Measurements from ENCODE around the gene SELENOM. TPM values are rescaled to one million over a fixed set of nuclear protein-coding genes. Genes with fewer than 3 reads are reported as not detected.

The SELENOM gene
- total RNA-seq, 1 donor from 2014 or later: 89.0 TPM

DNA sequence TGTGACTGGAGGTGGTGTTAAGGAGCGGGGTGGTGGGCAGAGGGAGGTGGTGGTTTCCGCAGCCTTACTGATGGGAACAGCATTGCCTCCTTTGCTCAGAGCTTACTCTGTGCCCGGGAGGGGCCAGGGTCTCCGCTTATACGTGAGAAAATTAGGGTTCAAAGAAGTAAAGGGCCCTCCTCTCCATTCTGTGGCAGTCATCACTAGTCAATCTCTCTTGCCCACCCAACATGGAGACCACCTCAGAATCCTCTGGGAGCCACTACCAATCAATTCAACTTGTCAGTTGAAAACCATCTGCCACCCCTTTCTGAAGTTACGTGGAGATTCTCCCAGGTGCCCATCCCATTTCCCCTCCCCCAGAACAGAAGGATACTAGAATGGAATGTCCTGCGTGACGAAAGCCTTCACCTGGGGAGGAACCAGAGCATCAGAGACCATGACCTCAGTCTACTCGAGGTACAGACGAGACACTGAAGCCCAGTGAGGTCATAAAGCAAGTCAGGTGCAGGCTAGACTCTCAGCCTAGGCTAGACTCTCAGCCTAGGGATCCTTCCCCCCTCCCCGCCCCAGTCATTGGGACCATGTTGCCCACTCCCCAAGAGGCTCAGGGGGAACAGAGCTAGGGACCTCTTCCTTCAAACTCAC, 2.0 kb downstream of the SELENOM start:
- TF ChIP-seq, protein P1, sequence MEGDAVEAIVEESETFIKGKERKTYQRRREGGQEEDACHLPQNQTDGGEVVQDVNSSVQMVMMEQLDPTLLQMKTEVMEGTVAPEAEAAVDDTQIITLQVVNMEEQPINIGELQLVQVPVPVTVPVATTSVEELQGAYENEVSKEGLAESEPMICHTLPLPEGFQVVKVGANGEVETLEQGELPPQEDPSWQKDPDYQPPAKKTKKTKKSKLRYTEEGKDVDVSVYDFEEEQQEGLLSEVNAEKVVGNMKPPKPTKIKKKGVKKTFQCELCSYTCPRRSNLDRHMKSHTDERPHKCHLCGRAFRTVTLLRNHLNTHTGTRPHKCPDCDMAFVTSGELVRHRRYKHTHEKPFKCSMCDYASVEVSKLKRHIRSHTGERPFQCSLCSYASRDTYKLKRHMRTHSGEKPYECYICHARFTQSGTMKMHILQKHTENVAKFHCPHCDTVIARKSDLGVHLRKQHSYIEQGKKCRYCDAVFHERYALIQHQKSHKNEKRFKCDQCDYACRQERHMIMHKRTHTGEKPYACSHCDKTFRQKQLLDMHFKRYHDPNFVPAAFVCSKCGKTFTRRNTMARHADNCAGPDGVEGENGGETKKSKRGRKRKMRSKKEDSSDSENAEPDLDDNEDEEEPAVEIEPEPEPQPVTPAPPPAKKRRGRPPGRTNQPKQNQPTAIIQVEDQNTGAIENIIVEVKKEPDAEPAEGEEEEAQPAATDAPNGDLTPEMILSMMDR (IDR thresholded peaks at IDR 0.05): no peak
- H3K9me3 ChIP-seq: no peaks in the 10 kb centered on the region
- ATAC-seq: no peak
- no peaks in the 10 kb centered on the region for H3K27me3 ChIP-seq
- DNase-seq: no peak
- peaks cover 17% of the 10 kb centered on the region for H3K36me3 ChIP-seq
- intact Hi-C loops (cut with DNase I): no loop called here
- peak overlapping the region; percentile 69 for H3K4me3 ChIP-seq
- H3K27ac ChIP-seq: no peak overlapping the region
- H3K4me1 ChIP-seq: peaks cover 16% of the 10 kb centered on the region

DNA sequence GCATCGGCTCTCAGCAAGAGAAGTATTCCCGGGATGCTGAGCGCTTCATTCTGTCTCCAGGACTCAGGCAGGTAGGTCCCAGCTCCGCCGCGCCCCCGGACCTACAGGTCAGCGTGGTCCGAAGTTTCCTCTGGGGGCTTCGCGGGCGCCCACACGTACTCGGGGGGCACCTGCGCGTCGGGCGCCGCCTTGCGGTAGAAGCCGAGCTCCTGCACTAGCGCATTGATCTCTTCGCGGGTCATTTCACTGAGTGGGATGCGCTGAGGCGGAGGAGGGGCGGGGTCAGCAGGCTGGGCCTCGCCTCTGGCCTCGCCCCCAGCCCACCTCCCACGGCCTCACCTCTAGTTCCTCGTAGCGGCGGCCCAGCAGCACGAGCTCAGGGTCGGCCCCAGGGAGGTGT, 2.5 kb downstream of the SELENOM start:
- Histone ChIP-seq H3K27me3 (no peaks in the 10 kb centered on the region), H3K27ac (no peak overlapping the region), H3K9me3 (no peaks in the 10 kb centered on the region), H3K4me3 (no peak overlapping the region), H3K4me1 (peaks cover 16% of the 10 kb centered on the region), H3K36me3 (peaks cover 18% of the 10 kb centered on the region)
- ATAC-seq (no peak), DNase-seq (no peak)
- TF ChIP-seq, protein P1 (IDR thresholded peaks at IDR 0.05): no peak
- intact Hi-C loops (cut with DNase I): no loop called here

DNA sequence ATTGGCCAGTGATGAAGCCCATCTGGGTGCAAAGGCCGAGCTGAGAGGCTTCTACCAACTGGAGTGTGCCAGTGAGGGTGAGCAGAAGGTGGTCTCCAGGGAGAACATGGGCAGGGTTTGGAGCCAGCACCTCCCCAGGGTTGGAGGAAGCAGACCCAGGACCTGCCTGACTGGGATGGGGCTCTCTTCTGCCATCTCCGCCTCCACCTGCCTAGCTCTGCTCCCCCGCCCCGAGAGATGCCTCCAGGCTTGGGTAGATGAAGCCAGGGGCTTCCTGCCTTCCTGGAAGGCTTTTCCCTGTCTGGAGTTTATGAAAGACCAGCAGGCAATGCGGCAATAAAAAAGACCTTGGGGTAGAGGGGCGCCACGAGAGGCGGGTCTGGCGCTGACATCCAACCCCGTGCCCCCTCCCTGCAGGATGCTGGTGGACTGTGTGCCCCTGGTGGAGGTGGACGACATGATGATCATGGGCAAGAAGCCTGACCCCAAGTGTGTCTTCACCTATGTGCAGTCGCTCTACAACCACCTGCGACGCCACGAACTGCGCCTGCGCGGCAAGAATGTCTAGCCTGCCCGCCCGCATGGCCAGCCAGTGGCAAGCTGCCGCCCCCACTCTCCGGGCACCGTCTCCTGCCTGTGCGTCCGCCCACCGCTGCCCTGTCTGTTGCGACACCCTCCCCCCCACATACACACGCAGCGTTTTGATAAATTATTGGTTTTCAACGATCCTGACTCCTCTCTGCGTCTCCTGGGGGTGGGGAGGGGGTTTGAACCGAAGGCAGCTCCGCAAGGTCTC, 3.3 kb downstream of the SELENOM start:
- DNase-seq (no peak), ATAC-seq (no peak)
- intact Hi-C loops (cut with DNase I): no loop called here
- Histone ChIP-seq H3K4me3 (no peak overlapping the region), H3K4me1 (peaks cover 16% of the 10 kb centered on the region), H3K27ac (no peak overlapping the region), H3K27me3 (no peaks in the 10 kb centered on the region), H3K9me3 (no peaks in the 10 kb centered on the region), H3K36me3 (peaks cover 26% of the 10 kb centered on the region)
- TF ChIP-seq, protein P1 (IDR thresholded peaks at IDR 0.05): no peak

DNA sequence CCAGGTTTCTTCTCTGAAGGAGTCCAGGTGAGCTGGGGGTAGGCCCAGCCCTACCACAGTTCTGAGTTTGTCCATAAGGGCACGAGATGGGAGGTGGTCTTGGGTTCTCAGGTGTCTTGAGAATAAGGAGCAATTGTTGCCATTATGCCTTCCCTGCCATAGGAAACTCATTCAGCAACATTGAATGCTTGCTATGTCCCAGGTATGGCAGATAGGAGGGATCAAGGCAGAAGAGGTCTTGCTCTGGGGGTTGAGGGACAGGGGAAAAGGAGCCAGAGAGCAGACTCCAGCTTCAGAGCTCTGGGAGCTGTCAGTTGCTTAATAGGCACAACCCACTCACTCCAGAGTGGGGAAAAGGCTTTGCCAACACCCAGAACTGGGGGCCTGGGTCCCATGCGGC, 4.3 kb downstream of the SELENOM start:
- Histone ChIP-seq H3K4me1 (peaks cover 14% of the 10 kb centered on the region), H3K36me3 (peaks cover 30% of the 10 kb centered on the region), H3K27me3 (no peaks in the 10 kb centered on the region), H3K27ac (peak overlapping the region; percentile 3), H3K9me3 (no peaks in the 10 kb centered on the region), H3K4me3 (no peak overlapping the region)
- no peak for DNase-seq
- TF ChIP-seq, protein P1 (IDR thresholded peaks at IDR 0.05): no peak
- intact Hi-C loops (cut with DNase I): no loop called here
- ATAC-seq: no peak

DNA sequence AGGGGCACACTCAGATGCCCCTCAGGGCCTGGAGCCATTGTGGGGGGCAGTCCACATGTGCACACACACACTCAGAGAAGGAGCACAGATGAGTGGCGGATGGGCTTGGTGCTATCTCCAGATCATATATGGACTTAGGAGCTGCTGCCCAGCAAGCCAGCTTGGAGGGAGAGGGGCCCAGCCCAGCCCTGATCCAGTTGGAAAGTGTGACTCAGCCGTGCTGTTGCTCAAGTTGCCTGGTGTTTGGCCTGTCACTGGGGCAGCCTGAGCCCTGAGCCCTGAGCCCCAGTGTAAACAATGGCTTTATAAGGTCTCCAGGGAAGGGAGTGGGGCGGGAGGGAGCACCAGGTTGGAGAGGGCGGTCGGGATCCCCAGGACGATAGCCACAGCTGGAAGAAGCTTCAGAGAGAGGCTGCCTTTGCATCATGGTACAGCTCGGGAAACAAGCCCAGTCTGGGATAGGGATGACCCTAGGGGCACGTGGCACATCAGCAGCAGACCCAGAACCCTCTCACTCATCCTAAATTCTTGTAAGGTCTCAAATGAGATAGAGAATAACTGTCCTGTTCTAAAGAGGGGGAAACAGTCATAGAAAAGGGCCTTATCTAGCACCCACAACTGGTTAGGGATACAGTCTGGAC, 4.8 kb downstream of the SELENOM start:
- peak; percentile 3 for ATAC-seq
- no peak overlapping the region for H3K4me3 ChIP-seq
- TF ChIP-seq, protein P1 (IDR thresholded peaks at IDR 0.05): no peak
- no peaks in the 10 kb centered on the region for H3K9me3 ChIP-seq
- peaks cover 13% of the 10 kb centered on the region for H3K4me1 ChIP-seq
- peaks cover 30% of the 10 kb centered on the region for H3K36me3 ChIP-seq
- intact Hi-C loops (cut with DNase I): no loop called here
- peak overlapping the region; percentile 51 for H3K27ac ChIP-seq
- H3K27me3 ChIP-seq: no peaks in the 10 kb centered on the region
- DNase-seq: no peak
